Measurements from ENCODE around the gene SOX18.

SOX18 gene

GRCh38 chr20:64069614-64070243 is 20.3 kb upstream of the SOX18 start:
- no peaks in the 10 kb centered on the region for H3K9me3 ChIP-seq (ENCODE audit: control extremely low read depth in 1 of 5, control insufficient read depth in 4 of 5, insufficient read depth in 2 of 5, low read depth in 1 of 5, low read length in 4 of 5)
- POLR2A ChIA-PET: interaction anchor here (1.2 to 1.3 kb wide), 2 partner anchors 9 to 10 kb away, joined by 3 to 5 read pairs; partner anchors contain the start of genes OPRL1 and RGS19
- no peak overlapping the region for H3K4me3 ChIP-seq (ENCODE audit: control insufficient read depth in 1 of 7, extremely low read depth in 1 of 7, insufficient read depth in 4 of 7, low read depth in 2 of 7, low read length in 6 of 7)
- no peak for DNase-seq
- peaks cover 0 to 37% (median 21%) of the 10 kb centered on the region in 4 experiments for H3K36me3 ChIP-seq (ENCODE audit: control insufficient read depth in 4 of 4, insufficient read depth in 4 of 4, low read length in 3 of 4)
- 60% methylated on average over 13 of the region's 14 CpGs for WGBS (ENCODE audit: insufficient coverage)
- peaks cover 2 to 83% (median 74%) of the 10 kb centered on the region in 4 experiments for H3K4me1 ChIP-seq (ENCODE audit: control extremely low read depth in 1 of 4, control insufficient read depth in 4 of 4, insufficient read depth in 4 of 4, low read length in 3 of 4)
- CTCF ChIA-PET: interaction anchor here (1.3 to 19.6 kb wide), 8 partner anchors 10 to 48 kb away, joined by 3 to 178 read pairs (median 10); partner anchors contain the start of genes C20orf204, OPRL1, RGS19 and SOX18
- no peaks in the 10 kb centered on the region for H3K27me3 ChIP-seq (replicated peaks in 2 of 5; ENCODE audit: control insufficient read depth in 4 of 5, insufficient read depth in 5 of 5, low read length in 4 of 5)
- no peak overlapping the region for H3K27ac ChIP-seq (ENCODE audit: insufficient read depth in 1 of 2, low read depth in 1 of 2, low read length in 2 of 2, poor library complexity in 1 of 2, severe bottlenecking in 2 of 2)

DNA sequence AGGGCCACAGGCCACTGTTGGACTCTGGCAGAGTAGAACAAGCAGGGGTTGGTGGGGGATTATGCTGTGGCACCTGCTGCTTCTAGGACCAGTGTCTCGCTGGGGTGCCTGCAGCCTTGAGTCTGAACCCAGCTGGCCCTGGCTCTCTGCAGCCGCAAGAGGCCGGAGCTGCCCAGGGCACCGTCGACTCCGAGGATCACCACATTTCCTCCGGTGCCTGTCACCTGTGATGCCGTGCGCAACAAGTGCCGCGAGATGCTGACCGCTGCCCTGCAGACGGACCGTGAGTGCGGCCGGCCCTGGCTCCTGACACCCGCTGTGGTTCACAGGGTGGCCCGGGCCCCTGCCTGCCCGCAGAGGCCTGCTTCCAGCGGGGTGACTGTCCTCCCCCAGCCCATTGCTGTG is 19.8 kb upstream of the SOX18 start:
- POLR2A ChIA-PET: interaction anchor here (1.2 to 1.3 kb wide), 2 partner anchors 9 to 11 kb away, joined by 3 to 5 read pairs; partner anchors contain the start of genes OPRL1 and RGS19
- H3K27ac ChIP-seq (ENCODE audit: insufficient read depth in 1 of 2, low read depth in 1 of 2, low read length in 2 of 2, poor library complexity in 1 of 2, severe bottlenecking in 2 of 2): no peak overlapping the region
- H3K36me3 ChIP-seq (ENCODE audit: control insufficient read depth in 4 of 4, insufficient read depth in 4 of 4, low read length in 3 of 4): peaks cover 0 to 32% (median 19%) of the 10 kb centered on the region in 4 experiments

GRCh38 chr20:64068386-64069208 is 19.2 kb upstream of the SOX18 start:
- POLR2A ChIA-PET: no interaction called here
- no peak overlapping the region for H3K4me3 ChIP-seq (ENCODE audit: control insufficient read depth in 1 of 7, extremely low read depth in 1 of 7, insufficient read depth in 4 of 7, low read depth in 2 of 7, low read length in 6 of 7)

More for the DNA sequence above, 19.8 kb upstream of the SOX18 start:
- DNase-seq: no peak
- H3K9me3 ChIP-seq (ENCODE audit: control extremely low read depth in 1 of 5, control insufficient read depth in 4 of 5, insufficient read depth in 2 of 5, low read depth in 1 of 5, low read length in 4 of 5): no peaks in the 10 kb centered on the region
- H3K4me3 ChIP-seq (ENCODE audit: control insufficient read depth in 1 of 7, extremely low read depth in 1 of 7, insufficient read depth in 4 of 7, low read depth in 2 of 7, low read length in 6 of 7): no peak overlapping the region
- 88% methylated on average over 18 of the region's 20 CpGs for WGBS (ENCODE audit: insufficient coverage)
- CTCF ChIA-PET: interaction anchor here (1.3 to 19.6 kb wide), 7 partner anchors 9 to 49 kb away, joined by 4 to 178 read pairs (median 12); partner anchors contain the start of genes C20orf204, OPRL1, RGS19 and SOX18
- H3K27me3 ChIP-seq (replicated peaks in 2 of 5; ENCODE audit: control insufficient read depth in 4 of 5, insufficient read depth in 5 of 5, low read length in 4 of 5): no peaks in the 10 kb centered on the region
- peaks cover 2 to 82% (median 78%) of the 10 kb centered on the region in 4 experiments for H3K4me1 ChIP-seq (ENCODE audit: control extremely low read depth in 1 of 4, control insufficient read depth in 4 of 4, insufficient read depth in 4 of 4, low read length in 3 of 4)

GRCh38 chr20:64067733-64068307 is 18.4 kb upstream of the SOX18 start:
- H3K27me3 ChIP-seq (replicated peaks in 2 of 5; ENCODE audit: control insufficient read depth in 4 of 5, insufficient read depth in 5 of 5, low read length in 4 of 5): no peaks in the 10 kb centered on the region
- no peaks in the 10 kb centered on the region for H3K9me3 ChIP-seq (ENCODE audit: control extremely low read depth in 1 of 5, control insufficient read depth in 4 of 5, insufficient read depth in 2 of 5, low read depth in 1 of 5, low read length in 4 of 5)
- DNase-seq: no peak
- H3K36me3 ChIP-seq (ENCODE audit: control insufficient read depth in 4 of 4, insufficient read depth in 4 of 4, low read length in 3 of 4): peaks cover 0 to 18% (median 11%) of the 10 kb centered on the region in 4 experiments
- CTCF ChIA-PET: interaction anchor here (0.9 to 19.6 kb wide), 7 partner anchors 11 to 50 kb away, joined by 3 to 178 read pairs (median 12); partner anchors contain the start of genes OPRL1, RGS19 and SOX18
- no peak overlapping the region for H3K27ac ChIP-seq (ENCODE audit: insufficient read depth in 1 of 2, low read depth in 1 of 2, low read length in 2 of 2, poor library complexity in 1 of 2, severe bottlenecking in 2 of 2)
- 68% methylated on average over 12 of the region's 12 CpGs for WGBS (ENCODE audit: insufficient coverage)
- POLR2A ChIA-PET: interaction anchor here (0.9 kb wide), 1 partner anchor 10 kb away, joined by 3 read pairs; no protein-coding TSS in a partner anchor
- no peak overlapping the region for H3K4me3 ChIP-seq (ENCODE audit: control insufficient read depth in 1 of 7, extremely low read depth in 1 of 7, insufficient read depth in 4 of 7, low read depth in 2 of 7, low read length in 6 of 7)
- H3K4me1 ChIP-seq (ENCODE audit: control extremely low read depth in 1 of 4, control insufficient read depth in 4 of 4, insufficient read depth in 4 of 4, low read length in 3 of 4): peaks cover 2 to 83% (median 80%) of the 10 kb centered on the region in 4 experiments

More at GRCh38 chr20:64068386-64069208, 19.2 kb upstream of the SOX18 start:
- H3K9me3 ChIP-seq (ENCODE audit: control extremely low read depth in 1 of 5, control insufficient read depth in 4 of 5, insufficient read depth in 2 of 5, low read depth in 1 of 5, low read length in 4 of 5): no peaks in the 10 kb centered on the region
- no peaks in the 10 kb centered on the region for H3K27me3 ChIP-seq (replicated peaks in 2 of 5; ENCODE audit: control insufficient read depth in 4 of 5, insufficient read depth in 5 of 5, low read length in 4 of 5)
- peaks cover 0 to 26% (median 15%) of the 10 kb centered on the region in 4 experiments for H3K36me3 ChIP-seq (ENCODE audit: control insufficient read depth in 4 of 4, insufficient read depth in 4 of 4, low read length in 3 of 4)
- DNase-seq: peak in 2 of 3 donors; percentile 72 to 79
- peaks cover 2 to 85% (median 83%) of the 10 kb centered on the region in 4 experiments for H3K4me1 ChIP-seq (ENCODE audit: control extremely low read depth in 1 of 4, control insufficient read depth in 4 of 4, insufficient read depth in 4 of 4, low read length in 3 of 4)
- CTCF ChIA-PET: interaction anchor here (0.9 to 19.6 kb wide), 7 partner anchors 11 to 50 kb away, joined by 3 to 178 read pairs (median 12); partner anchors contain the start of genes OPRL1, RGS19 and SOX18
- H3K27ac ChIP-seq (ENCODE audit: insufficient read depth in 1 of 2, low read depth in 1 of 2, low read length in 2 of 2, poor library complexity in 1 of 2, severe bottlenecking in 2 of 2): no peak overlapping the region
- WGBS (ENCODE audit: insufficient coverage): 36% methylated on average over 10 of the region's 12 CpGs

- ChIA-PET CTCF (interaction anchor here (1.2 to 3.5 kb wide), 3 partner anchors 11 to 29 kb away, joined by 4 to 43 read pairs (median 4); partner anchors contain the start of genes OPRL1 and RGS19), POLR2A (interaction anchor here (0.9 kb wide), 1 partner anchor 11 kb away, joined by 3 read pairs; no protein-coding TSS in a partner anchor)
- no peaks in the 10 kb centered on the region for H3K27me3 ChIP-seq (replicated peaks in 2 of 5; ENCODE audit: control insufficient read depth in 4 of 5, insufficient read depth in 5 of 5, low read length in 4 of 5)
- H3K9me3 ChIP-seq (ENCODE audit: control extremely low read depth in 1 of 5, control insufficient read depth in 4 of 5, insufficient read depth in 2 of 5, low read depth in 1 of 5, low read length in 4 of 5): no peaks in the 10 kb centered on the region
- no peak for DNase-seq
- H3K27ac ChIP-seq (ENCODE audit: insufficient read depth in 1 of 2, low read depth in 1 of 2, low read length in 2 of 2, poor library complexity in 1 of 2, severe bottlenecking in 2 of 2): no peak overlapping the region
- 100% methylated on average over 3 of the region's 6 CpGs for WGBS (ENCODE audit: insufficient coverage)
- H3K4me3 ChIP-seq (ENCODE audit: control insufficient read depth in 1 of 7, extremely low read depth in 1 of 7, insufficient read depth in 4 of 7, low read depth in 2 of 7, low read length in 6 of 7): no peak overlapping the region
- H3K36me3 ChIP-seq (ENCODE audit: control insufficient read depth in 4 of 4, insufficient read depth in 4 of 4, low read length in 3 of 4): peaks cover 0 to 11% (median 6%) of the 10 kb centered on the region in 4 experiments
- H3K4me1 ChIP-seq (ENCODE audit: control extremely low read depth in 1 of 4, control insufficient read depth in 4 of 4, insufficient read depth in 4 of 4, low read length in 3 of 4): peaks cover 2 to 83% (median 80%) of the 10 kb centered on the region in 4 experiments
Measured at GRCh38 chr20:64067005-64067632, 17.7 kb upstream of the SOX18 start.

- Histone ChIP-seq H3K9me3 (ENCODE audit: control extremely low read depth in 1 of 5, control insufficient read depth in 4 of 5, insufficient read depth in 2 of 5, low read depth in 1 of 5, low read length in 4 of 5) (no peaks in the 10 kb centered on the region), H3K36me3 (ENCODE audit: control insufficient read depth in 4 of 4, insufficient read depth in 4 of 4, low read length in 3 of 4) (peaks cover 0 to 2% (median 0%) of the 10 kb centered on the region in 4 experiments), H3K27ac (ENCODE audit: insufficient read depth in 1 of 2, low read depth in 1 of 2, low read length in 2 of 2, poor library complexity in 1 of 2, severe bottlenecking in 2 of 2) (no peak overlapping the region), H3K4me3 (ENCODE audit: control insufficient read depth in 1 of 7, extremely low read depth in 1 of 7, insufficient read depth in 4 of 7, low read depth in 2 of 7, low read length in 6 of 7) (peak overlapping the region in 2 of 7 experiments; percentile 11 to 28), H3K4me1 (ENCODE audit: control extremely low read depth in 1 of 4, control insufficient read depth in 4 of 4, insufficient read depth in 4 of 4, low read length in 3 of 4) (peaks cover 2 to 79% (median 72%) of the 10 kb centered on the region in 4 experiments), H3K27me3 (replicated peaks in 2 of 5; ENCODE audit: control insufficient read depth in 4 of 5, insufficient read depth in 5 of 5, low read length in 4 of 5) (no peaks in the 10 kb centered on the region)
- ChIA-PET CTCF (interaction anchor here (1.4 to 2.7 kb wide), 4 partner anchors 9 to 16 kb away, joined by 3 to 12 read pairs (median 7); partner anchors contain the start of genes OPRL1 and RGS19), POLR2A (interaction anchor here (0.8 kb wide), 1 partner anchor 14 kb away, joined by 3 read pairs; the partner anchor contains the start of genes OPRL1 and RGS19)
- DNase-seq: peak in 2 of 3 donors; percentile 73
- WGBS (ENCODE audit: insufficient coverage): 42% methylated on average over 5 of the region's 5 CpGs
Measured at GRCh38 chr20:64065974-64066343, 16.5 kb upstream of the SOX18 start.

Measured in common myeloid progenitor, CD34-positive (primary cell).